AG04450 (cell line): ENCODE measurements around the gene DYNLT5. TPM values are rescaled to one million over a fixed set of nuclear protein-coding genes. Genes with fewer than 3 reads are reported as not detected.

Experiments used
- CTCF ChIA-PET: fragments of 300-600, 350-600 bp; formaldehyde crosslinking; extraction: SDS; loops from one replicate; lab custom pipeline; 2022; ENCODE audit warnings: antibody characterized with exemption, inconsistent platforms; lab: Charles Lee
- POLR2A ChIA-PET: fragments of 350-600 bp; formaldehyde crosslinking; extraction: SDS; loops from one replicate; lab custom pipeline; 2021; ENCODE audit warnings: antibody characterized with exemption, inconsistent platforms; lab: Yijun Ruan, JAX
- DNase-seq: peaks from one replicate; pipeline ENCODE4 v3.0.0-alpha.2; 2011; ENCODE audit warnings: low read depth, low spot score
- H3K27ac ChIP-seq: one replicate; pipeline ENCODE4 v1.5.1; 2012; ENCODE audit warnings: low read depth, low read length, control low read depth
- H3K27me3 ChIP-seq: one replicate; pipeline ENCODE4 v1.6.0; 2012; ENCODE audit warnings: low read length; ENCODE audit not compliant: control insufficient read depth, insufficient read depth
- H3K4me3 ChIP-seq: 2 replicates; pipeline ENCODE4 v1.5.1; 2011; ENCODE audit warnings: mild to moderate bottlenecking, low read depth, low read length, control low read depth
- H3K9me3 ChIP-seq: 2 replicates; pipeline ENCODE4 v1.5.1; 2012; ENCODE audit warnings: low read length; ENCODE audit not compliant: control insufficient read depth, insufficient read depth
- CTCF ChIP-seq: IDR thresholded peaks from 2 replicates; pipeline ENCODE4 v1.5.1; 2011; ENCODE audit warnings: low read depth, low read length, control low read depth, inconsistent platforms
- polyA plus RNA-seq: library from polyadenylated mRNA; depleted of rRNA; stranded (reverse); fragments of >200 nt; gene quantifications from 2 replicates; pipeline ENCODE4 v1.2.3, GENCODE V29; 2011

DYNLT5 gene
- polyA plus RNA-seq, 1 experiment = 0.98 TPM

GRCh38 chr1:66773227-66773626 lies 21.0 kb downstream of the DYNLT5 start:
- Histone ChIP-seq H3K9me3 (no peaks in the 10 kb centered on the region), H3K27ac (no peak overlapping the region), H3K27me3 (no peaks in the 10 kb centered on the region), H3K4me3 (no peak overlapping the region)
- no peak for DNase-seq
- CTCF ChIA-PET = interaction anchor here (0.9 kb wide), 1 partner anchor 9 kb away, joined by 6 read pairs; no protein-coding TSS in a partner anchor
- no peak for TF ChIP-seq CTCF
- POLR2A ChIA-PET = no interaction called here

- Histone ChIP-seq H3K4me3 (no peak overlapping the region), H3K9me3 (no peaks in the 10 kb centered on the region), H3K27me3 (no peaks in the 10 kb centered on the region), H3K27ac (no peak overlapping the region)
- no peak for TF ChIP-seq CTCF
- no peak for DNase-seq
- ChIA-PET POLR2A (no interaction called here), CTCF (interaction anchor here (1.1 kb wide), 1 partner anchor 437 kb away, joined by 3 read pairs; no protein-coding TSS in a partner anchor)
These were observed 22.2 kb downstream of the DYNLT5 start for GRCh38 chr1:66774438-66774837.

GRCh38 chr1:66775646-66776045 lies 23.4 kb downstream of the DYNLT5 start:
- ChIA-PET CTCF (interaction anchor here (1.1 kb wide), 1 partner anchor 436 kb away, joined by 3 read pairs; no protein-coding TSS in a partner anchor), POLR2A (no interaction called here)
- TF ChIP-seq CTCF = no peak

GRCh38 chr1:66777831-66778230 lies 25.6 kb downstream of the DYNLT5 start:
- DNase-seq = no peak
- ChIA-PET CTCF (interaction anchor here (0.8 kb wide), 1 partner anchor 13 kb away, joined by 5 read pairs; no protein-coding TSS in a partner anchor), POLR2A (no interaction called here)
- Histone ChIP-seq H3K4me3 (no peak overlapping the region), H3K9me3 (no peaks in the 10 kb centered on the region), H3K27ac (no peak overlapping the region), H3K27me3 (no peaks in the 10 kb centered on the region)
- TF ChIP-seq CTCF = no peak

More at GRCh38 chr1:66775646-66776045, 23.4 kb downstream of the DYNLT5 start:
- Histone ChIP-seq H3K27ac (no peak overlapping the region), H3K9me3 (no peaks in the 10 kb centered on the region), H3K27me3 (no peaks in the 10 kb centered on the region), H3K4me3 (no peak overlapping the region)
- no peak for DNase-seq

GRCh38 chr1:66778266-66778665 lies 26.0 kb downstream of the DYNLT5 start:
- CTCF ChIA-PET = interaction anchor here (0.8 kb wide), 1 partner anchor 13 kb away, joined by 5 read pairs; no protein-coding TSS in a partner anchor
- no peak overlapping the region for H3K27ac ChIP-seq
- no peak overlapping the region for H3K4me3 ChIP-seq
- TF ChIP-seq CTCF = no peak
- no peaks in the 10 kb centered on the region for H3K27me3 ChIP-seq
- no peaks in the 10 kb centered on the region for H3K9me3 ChIP-seq
- DNase-seq = no peak
- POLR2A ChIA-PET = no interaction called here
